WTC11 (cell line): ENCODE data around the gene NBEAL1. TPM values are rescaled to one million over a fixed set of nuclear protein-coding genes. Genes with fewer than 3 reads are reported as not detected.

Source experiments
- ATAC-seq: fragments of 200-7000 bp; cut with Tn5 transposase; 2 replicates; pipeline ENCODE4 v1.10.0; 2021; ENCODE audit warnings: mild to moderate bottlenecking, moderate library complexity
- CTCF ChIA-PET: fragments of 300-600 bp; sonication (Branson Sonifier 250); formaldehyde crosslinking; loops from one replicate; lab custom pipeline; 2021; ENCODE audit warnings: antibody characterized with exemption; lab: Charles Lee
- POLR2A ChIA-PET: fragments of 350-600 bp; sonication (Branson Sonifier 250); formaldehyde crosslinking; loops from one replicate; lab custom pipeline; 2021; ENCODE audit warnings: antibody characterized with exemption; lab: Charles Lee
- DNase-seq: peaks from one replicate; pipeline ENCODE4 v3.0.0; 2021; ENCODE audit warnings: low spot score
- H3K27ac Mint-ChIP-seq: 2 replicates; pipeline ENCODE4 v1.8.0; 2021; ENCODE audit warnings: mixed read lengths
- H3K27me3 Mint-ChIP-seq: 2 replicates; pipeline ENCODE4 v1.8.0; 2021; ENCODE audit warnings: low read depth, mild to moderate bottlenecking, moderate library complexity, mixed read lengths
- H3K36me3 Mint-ChIP-seq: 2 replicates; pipeline ENCODE4 v1.8.0; 2021; ENCODE audit warnings: mixed read lengths
- H3K4me1 Mint-ChIP-seq: 2 replicates; pipeline ENCODE4 v1.8.0; 2022; ENCODE audit warnings: mixed read lengths
- H3K4me3 Mint-ChIP-seq: 2 replicates; pipeline ENCODE4 v1.8.0; 2021; ENCODE audit warnings: mild to moderate bottlenecking, moderate library complexity, mixed read lengths
- H3K9me3 Mint-ChIP-seq: 2 replicates; pipeline ENCODE4 v1.8.0; 2021; ENCODE audit warnings: mixed read lengths
- ARID4B ChIP-seq: sonication (generic); formaldehyde crosslinking; IDR thresholded peaks from 2 replicates; pipeline ENCODE4 v1.8.0; 2023; ENCODE audit warnings: missing genetic modification reagents, mild to moderate bottlenecking, borderline replicate concordance
- ATF2 ChIP-seq: sonication (generic); formaldehyde crosslinking; IDR thresholded peaks from 2 replicates; pipeline ENCODE4 v1.8.1; 2022; ENCODE audit warnings: low read depth, missing genetic modification reagents, borderline replicate concordance
- CBFB ChIP-seq: sonication (generic); formaldehyde crosslinking; IDR thresholded peaks from 2 replicates; pipeline ENCODE4 v1.8.1; 2022; ENCODE audit warnings: mild to moderate bottlenecking, low read depth, missing genetic modification reagents
- CREB1 ChIP-seq: sonication (generic); formaldehyde crosslinking; IDR thresholded peaks from 2 replicates; pipeline ENCODE4 v1.8.0; 2023; ENCODE audit warnings: mild to moderate bottlenecking, missing genetic modification reagents
- ELF4 ChIP-seq: sonication (generic); formaldehyde crosslinking; IDR thresholded peaks from 2 replicates; pipeline ENCODE4 v1.8.1; 2022; ENCODE audit warnings: low read depth, mild to moderate bottlenecking, moderate library complexity, missing genetic modification reagents
- EMX1 ChIP-seq: fragments of 250-450 bp; sonication (Bioruptor Pico); IDR thresholded peaks from 2 replicates; pipeline ENCODE4 v1.8.0; 2021; ENCODE audit warnings: mild to moderate bottlenecking
- ESRRA ChIP-seq: sonication (generic); formaldehyde crosslinking; IDR thresholded peaks from 2 replicates; pipeline ENCODE4 v1.8.1; 2022; ENCODE audit warnings: mild to moderate bottlenecking, missing genetic modification reagents, borderline replicate concordance
- GABPB1 ChIP-seq: sonication (generic); formaldehyde crosslinking; IDR thresholded peaks from 2 replicates; pipeline ENCODE4 v1.8.1; 2023; ENCODE audit warnings: mild to moderate bottlenecking, missing genetic modification reagents
- IRF1 ChIP-seq: sonication (generic); formaldehyde crosslinking; IDR thresholded peaks from 2 replicates; pipeline ENCODE4 v1.8.0; 2023; ENCODE audit warnings: missing genetic modification reagents
- MAX ChIP-seq: sonication (generic); formaldehyde crosslinking; IDR thresholded peaks from 2 replicates; pipeline ENCODE4 v1.8.0; 2022; ENCODE audit warnings: mild to moderate bottlenecking, missing genetic modification reagents
- MLX ChIP-seq: sonication (generic); formaldehyde crosslinking; IDR thresholded peaks from 2 replicates; pipeline ENCODE4 v1.8.1; 2023; ENCODE audit warnings: mild to moderate bottlenecking, missing genetic modification reagents, moderate library complexity
- NFATC4 ChIP-seq: fragments of 250-450 bp; sonication (Bioruptor Pico); IDR thresholded peaks from 2 replicates; pipeline ENCODE4 v1.9.0; 2021; ENCODE audit warnings: mild to moderate bottlenecking
- NFYB ChIP-seq: sonication (generic); formaldehyde crosslinking; conservative IDR thresholded peaks from 2 replicates; pipeline ENCODE4 v1.8.0; 2022; ENCODE audit warnings: low read depth, missing genetic modification reagents
- NR1H2 ChIP-seq: sonication (generic); formaldehyde crosslinking; IDR thresholded peaks from 2 replicates; pipeline ENCODE4 v1.9.0; 2021; ENCODE audit warnings: mild to moderate bottlenecking, moderate library complexity, missing genetic modification reagents
- NR3C1 ChIP-seq: sonication (generic); formaldehyde crosslinking; conservative IDR thresholded peaks from 2 replicates; pipeline ENCODE4 v1.8.1; 2023; ENCODE audit warnings: low read depth, mild to moderate bottlenecking, missing genetic modification reagents
- PRRX2 ChIP-seq: fragments of 250-450 bp; sonication (Bioruptor Pico); IDR thresholded peaks from 2 replicates; pipeline ENCODE4 v1.8.0; 2021; ENCODE audit warnings: mild to moderate bottlenecking
- TEAD4 ChIP-seq: sonication (generic); formaldehyde crosslinking; IDR thresholded peaks from 2 replicates; pipeline ENCODE4 v1.8.0; 2022; ENCODE audit warnings: mild to moderate bottlenecking, missing genetic modification reagents
- ZBTB21 ChIP-seq: sonication (generic); formaldehyde crosslinking; IDR thresholded peaks from 2 replicates; pipeline ENCODE4 v1.8.1; 2023; ENCODE audit warnings: mild to moderate bottlenecking, missing genetic modification reagents, borderline replicate concordance
- ZNF281 ChIP-seq: sonication (generic); formaldehyde crosslinking; IDR thresholded peaks from 2 replicates; pipeline ENCODE4 v1.8.0; 2023; ENCODE audit warnings: mild to moderate bottlenecking, missing genetic modification reagents
- ZNF396 ChIP-seq: fragments of 250-450 bp; sonication (Bioruptor Pico); IDR thresholded peaks from 2 replicates; pipeline ENCODE4 v1.8.0; 2021; ENCODE audit warnings: mild to moderate bottlenecking, moderate library complexity, borderline replicate concordance
- ZNF416 ChIP-seq: fragments of 250-450 bp; sonication (Bioruptor Pico); IDR thresholded peaks from 2 replicates; pipeline ENCODE4 v1.9.0; 2021; ENCODE audit warnings: mild to moderate bottlenecking, inconsistent platforms
- total RNA-seq: library from RNA; stranded (reverse); gene quantifications from 3 replicates; pipeline ENCODE4 v1.2.3, GENCODE V29; 2021

NBEAL1 gene
- total RNA-seq, 1 experiment from 2014 or later = 10.5 TPM

- TF ChIP-seq ZNF396 (CRISPR knock-in tag) = no peak
- TF ChIP-seq ZNF281 (CRISPR knock-in tag) = no peak
- no peak for TF ChIP-seq NFYB (CRISPR knock-in tag)
- no peak for TF ChIP-seq GABPB1 (CRISPR knock-in tag)
- no peak for TF ChIP-seq TEAD4 (CRISPR knock-in tag)
- TF ChIP-seq MLX (CRISPR knock-in tag) = no peak
- no peak for TF ChIP-seq ARID4B (CRISPR knock-in tag)
- no peak for TF ChIP-seq EMX1 (CRISPR knock-in tag)
These were observed 15.9 kb downstream of the NBEAL1 start (continued) for GRCh38 chr2:203030545-203030944.

- POLR2A ChIA-PET = no interaction called here
- no peak overlapping the region for H3K27ac Mint-ChIP-seq
- H3K27me3 Mint-ChIP-seq = no peaks in the 10 kb centered on the region
- peaks cover 7% of the 10 kb centered on the region for H3K9me3 Mint-ChIP-seq
- H3K4me1 Mint-ChIP-seq = no peaks in the 10 kb centered on the region
- TF ChIP-seq CBFB (CRISPR knock-in tag) (no peak), PRRX2 (CRISPR knock-in tag) (no peak)
- TF ChIP-seq, all 79 proteins: peak for 0
- H3K36me3 Mint-ChIP-seq = peaks cover 4% of the 10 kb centered on the region; the same call in 1 of the 2 replicates
- no peak overlapping the region for H3K4me3 Mint-ChIP-seq
- CTCF ChIA-PET = no interaction called here
- DNase-seq = no peak
- no peak for ATAC-seq
These were observed 16.3 kb downstream of the NBEAL1 start for GRCh38 chr2:203030991-203031390.

GRCh38 chr2:203033395-203033794 is 18.7 kb downstream of the NBEAL1 start:
- DNase-seq (no peak), ATAC-seq (no peak)
- H3K27me3 Mint-ChIP-seq = no peaks in the 10 kb centered on the region
- no peak overlapping the region for H3K4me3 Mint-ChIP-seq
- H3K9me3 Mint-ChIP-seq = peaks cover 7% of the 10 kb centered on the region
- ChIA-PET POLR2A (no interaction called here), CTCF (no interaction called here)
- peaks cover 2% of the 10 kb centered on the region; the same call in 1 of the 2 replicates for H3K4me1 Mint-ChIP-seq
- H3K27ac Mint-ChIP-seq = no peak overlapping the region
- H3K36me3 Mint-ChIP-seq = peaks cover 4% of the 10 kb centered on the region; the same call in 1 of the 2 replicates
- TF ChIP-seq MAX (CRISPR knock-in tag) = no peak
- TF ChIP-seq ZNF416 (CRISPR knock-in tag) = no peak
- no peak for TF ChIP-seq ELF4 (CRISPR knock-in tag)
- TF ChIP-seq ZBTB21 = no peak
- TF ChIP-seq IRF1 = no peak
- TF ChIP-seq ESRRA (CRISPR knock-in tag) = no peak
- no peak for TF ChIP-seq PRRX2 (CRISPR knock-in tag)
- no peak for TF ChIP-seq ATF2 (CRISPR knock-in tag)
- no peak for TF ChIP-seq NFATC4
- TF ChIP-seq NR3C1 (CRISPR knock-in tag) = no peak
- no peak for TF ChIP-seq GABPB1 (CRISPR knock-in tag)
- TF ChIP-seq CREB1 (CRISPR knock-in tag) = no peak
- no peak for TF ChIP-seq ZNF281 (CRISPR knock-in tag)
- TF ChIP-seq NR1H2 (CRISPR knock-in tag) = no peak
